ENCODE measurements around the gene FAM228B.
"Not testable (repeated sequence)": the region's sequence is repeated elsewhere in the genome, so short reads cannot be mapped to it uniquely, and the experiment has no call there.

The FAM228B gene

DNA sequence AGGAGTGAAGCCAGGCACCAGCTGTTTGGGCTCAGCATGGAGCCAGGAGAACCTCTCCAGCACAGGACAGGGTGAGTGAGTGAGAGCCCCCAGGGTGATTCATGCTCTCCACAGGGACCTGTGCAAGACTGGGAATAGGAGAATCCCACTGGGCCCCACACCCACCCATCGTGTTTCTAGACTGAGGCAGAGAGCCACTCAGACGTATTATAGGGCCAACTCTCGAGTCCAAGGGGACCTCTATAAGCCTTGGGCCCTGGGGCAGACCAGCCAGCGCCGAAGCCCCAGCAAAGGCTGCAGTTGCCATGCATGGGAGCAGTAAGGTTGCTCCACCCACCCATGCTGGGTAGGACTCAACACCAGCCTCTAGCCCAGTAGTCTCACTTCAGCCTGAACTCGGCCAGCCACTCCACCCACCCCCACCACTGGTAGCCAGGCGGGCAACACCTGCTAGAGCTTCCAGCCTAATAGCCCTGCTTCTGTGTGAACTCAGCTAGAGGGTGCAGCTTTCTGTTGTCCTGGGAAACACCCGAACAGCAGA is 19.1 kb upstream of the FAM228B start:
- no peak for DNase-seq

DNA sequence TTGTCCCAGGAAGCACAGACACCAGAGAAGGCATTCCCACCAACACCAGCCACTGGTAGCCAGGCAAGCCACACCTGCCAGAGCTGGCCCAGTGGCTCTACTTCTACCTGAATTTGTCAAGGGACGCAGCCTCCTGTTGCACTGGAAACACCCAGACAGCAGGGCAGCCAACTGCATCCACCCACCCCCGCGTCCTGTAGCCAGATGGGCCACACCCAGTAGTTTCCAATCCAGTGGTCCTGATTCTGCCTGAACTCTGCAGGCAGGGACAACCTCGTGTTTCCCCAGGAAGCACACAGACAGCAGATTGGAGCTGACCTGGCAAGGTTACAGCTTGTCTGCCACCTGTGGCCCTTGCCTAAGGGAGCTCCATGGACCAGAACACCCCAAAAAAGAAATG is 18.4 kb upstream of the FAM228B start:
- no peak for DNase-seq

DNA sequence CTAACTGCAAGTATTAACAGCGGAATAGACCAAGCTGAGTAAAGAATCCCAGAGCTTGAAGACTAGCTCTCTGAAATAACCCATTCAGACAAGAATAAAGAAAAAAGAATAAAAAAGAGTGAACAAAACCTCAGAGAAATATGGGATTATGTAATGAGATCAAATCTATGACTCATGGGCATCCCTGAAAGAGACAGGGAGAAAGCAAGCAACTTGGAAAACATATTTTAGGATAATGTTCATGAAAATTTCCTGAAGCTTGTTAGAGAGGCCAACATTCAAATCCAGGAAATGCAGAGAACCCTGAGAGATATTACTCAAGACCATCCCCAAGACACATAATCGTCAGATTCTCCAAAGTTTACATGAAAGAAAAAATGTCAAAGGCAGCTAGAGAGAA is 17.5 kb upstream of the FAM228B start:
- DNase-seq, result no peak

DNA sequence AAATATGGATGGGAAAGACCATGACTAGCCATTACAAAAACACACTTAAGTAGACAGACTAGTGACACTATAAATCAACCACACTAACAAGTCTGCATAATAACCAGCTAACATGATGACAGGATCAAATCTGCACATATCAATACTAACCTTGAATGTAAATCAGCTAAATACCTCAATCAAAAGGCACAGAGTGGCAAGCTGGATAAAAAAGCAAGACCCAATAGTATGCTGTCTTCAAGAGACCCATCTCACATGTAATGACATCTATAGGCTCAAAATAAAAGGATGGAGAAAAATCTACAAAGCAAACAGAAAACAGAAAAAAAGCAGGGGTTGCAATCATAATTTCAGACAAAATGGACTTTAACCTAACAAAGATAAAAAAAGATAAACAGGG is 16.5 kb upstream of the FAM228B start:
- DNase-seq, result no peak

DNA sequence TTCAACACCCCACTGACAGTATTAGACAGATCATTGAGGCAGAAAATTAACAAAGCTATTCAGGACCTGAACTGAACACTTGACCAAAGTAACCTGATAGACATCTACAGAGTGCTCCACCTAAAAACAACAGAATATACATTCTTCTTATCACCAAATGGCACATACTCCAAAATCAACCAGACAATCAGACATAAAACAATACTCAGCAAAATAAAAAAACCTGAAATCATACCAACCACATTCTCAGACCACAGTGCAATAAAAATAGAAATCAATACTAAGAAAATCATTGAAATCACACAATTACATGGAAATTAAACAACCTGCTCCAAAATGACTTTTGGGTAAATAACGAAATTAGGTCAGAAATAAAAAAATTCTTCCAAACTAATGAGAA is 15.9 kb upstream of the FAM228B start:
- no peak for DNase-seq

DNA sequence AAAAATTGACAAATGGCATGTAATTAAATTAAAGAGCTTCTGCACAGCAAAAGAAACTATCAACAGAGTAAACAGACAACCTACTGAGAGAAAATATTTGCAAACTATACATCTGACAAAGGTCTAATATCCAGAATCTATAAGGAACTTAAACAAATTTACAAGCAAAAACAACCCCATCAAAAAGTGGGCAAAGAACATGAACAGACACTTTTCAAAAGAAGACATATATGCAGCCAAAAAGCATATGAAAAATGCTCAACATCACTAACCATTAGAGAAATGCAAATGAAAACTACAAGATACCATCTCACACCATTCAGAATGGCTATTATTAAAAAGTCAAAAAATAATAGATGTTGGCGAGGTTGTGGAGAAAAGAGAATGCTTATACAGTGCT is 13.8 kb upstream of the FAM228B start:
- not testable (repeated sequence) for DNase-seq

DNA sequence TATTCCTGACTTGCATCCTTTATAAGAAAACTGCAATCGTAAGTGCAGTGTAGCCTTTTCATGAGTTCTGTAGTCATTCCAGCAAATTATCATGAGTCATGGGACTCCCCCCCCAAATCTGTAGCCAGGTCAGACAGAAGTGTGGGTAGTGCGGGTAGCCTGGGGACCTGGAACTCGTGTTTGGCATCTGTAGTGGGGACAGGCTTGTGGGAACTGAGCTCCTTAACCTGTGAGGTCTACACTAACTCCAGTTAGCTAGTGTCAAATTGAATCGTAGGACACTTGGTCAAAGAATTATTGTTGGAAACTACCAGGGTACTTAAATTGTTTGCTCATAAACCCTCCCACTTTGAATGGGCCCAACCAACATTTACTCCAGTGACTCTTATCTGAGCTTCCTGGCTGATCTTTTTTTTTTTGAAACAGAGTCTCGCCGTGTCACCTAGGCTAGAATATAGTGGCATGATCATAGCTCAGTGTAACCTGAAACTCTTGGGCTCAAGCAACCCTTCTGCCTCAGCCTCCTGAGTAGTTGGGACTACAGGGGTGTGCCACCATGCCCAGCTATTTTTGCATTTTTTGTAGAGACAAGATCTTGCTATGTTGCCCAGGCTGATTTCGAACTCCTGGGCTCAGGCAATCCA is 12.5 kb upstream of the FAM228B start:
- DNase-seq, result no peak

DNA sequence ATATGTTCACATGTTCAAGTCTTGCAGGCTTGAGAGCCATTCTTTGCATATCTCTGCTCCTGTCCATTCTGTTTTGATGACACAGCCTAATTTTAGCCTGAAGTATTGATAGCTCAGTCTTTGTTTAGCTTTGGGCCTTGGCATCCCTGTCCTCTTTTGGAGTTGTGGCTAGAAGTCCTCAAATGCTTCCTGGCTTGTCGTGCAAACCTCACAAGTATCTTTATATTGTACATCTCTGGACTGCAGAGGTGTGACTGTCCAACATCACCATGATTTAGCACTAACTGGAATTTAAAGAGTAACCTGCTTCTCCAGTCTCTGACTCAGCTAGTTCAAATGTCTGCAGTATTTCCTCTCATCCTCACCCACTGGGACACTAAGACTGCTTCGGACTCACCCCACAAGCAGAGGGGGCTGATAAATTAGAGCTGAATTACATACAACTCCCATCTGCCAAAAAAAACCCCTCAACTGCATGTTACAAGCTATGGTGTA is 11.8 kb upstream of the FAM228B start:
- no peak for DNase-seq

DNA sequence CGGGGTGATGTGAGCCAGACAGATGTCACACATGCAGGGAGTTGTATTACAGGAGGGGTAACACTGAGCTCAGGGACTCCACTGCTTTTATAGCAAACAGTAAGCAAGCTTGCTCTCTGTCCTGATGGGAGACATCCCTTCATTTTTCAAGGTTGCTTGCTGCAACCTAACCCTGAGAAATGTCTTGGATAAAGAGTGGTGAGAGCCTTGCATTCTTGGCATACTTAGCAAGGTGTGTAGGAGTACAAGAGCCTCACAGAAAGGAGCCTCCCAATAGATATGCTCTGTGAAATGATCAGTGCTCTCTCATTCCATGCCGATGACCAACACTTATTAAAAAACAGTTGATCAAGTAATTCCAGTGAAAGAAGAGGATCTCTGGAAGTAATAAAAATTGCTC is 8.2 kb upstream of the FAM228B start:
- DNase-seq, result no peak

- DNase-seq, result no peak
Measured at GRCh38 chr2:24117902-24118301, 5.4 kb upstream of the FAM228B start.

DNA sequence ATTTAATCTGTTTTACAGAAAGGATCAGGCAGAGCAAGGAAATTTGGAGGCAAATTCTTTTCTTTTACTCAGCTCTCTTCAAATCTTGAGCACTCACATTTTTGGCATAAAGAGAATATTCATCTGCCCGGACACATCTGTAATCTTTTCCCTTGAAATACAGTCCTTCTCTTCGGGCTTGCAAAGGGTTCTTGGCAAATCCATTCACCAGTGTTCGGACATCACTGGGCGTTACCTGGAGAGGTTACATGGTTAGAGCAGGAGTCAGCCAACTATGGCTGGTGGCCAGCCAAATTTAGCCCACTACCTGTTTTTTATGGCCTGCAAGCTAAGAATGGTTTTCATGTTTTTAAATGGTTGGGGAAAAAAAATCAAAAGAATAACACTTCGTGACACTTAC is 2.2 kb upstream of the FAM228B start:
- no peak for DNase-seq

GRCh38 chr2:24121469-24121868 is 1.8 kb upstream of the FAM228B start:
- DNase-seq, result no peak

GRCh38 chr2:24122366-24123194 is 689 bp upstream of the FAM228B start:
- no peak for DNase-seq

GRCh38 chr2:24123922-24124580 is 782 bp downstream of the FAM228B start:
- peak in 3 of 6 experiments; percentile 15 to 28 (median 27) for DNase-seq

- DNase-seq, result no peak
Measured at GRCh38 chr2:24125956-24126355, 2.7 kb downstream of the FAM228B start.

DNA sequence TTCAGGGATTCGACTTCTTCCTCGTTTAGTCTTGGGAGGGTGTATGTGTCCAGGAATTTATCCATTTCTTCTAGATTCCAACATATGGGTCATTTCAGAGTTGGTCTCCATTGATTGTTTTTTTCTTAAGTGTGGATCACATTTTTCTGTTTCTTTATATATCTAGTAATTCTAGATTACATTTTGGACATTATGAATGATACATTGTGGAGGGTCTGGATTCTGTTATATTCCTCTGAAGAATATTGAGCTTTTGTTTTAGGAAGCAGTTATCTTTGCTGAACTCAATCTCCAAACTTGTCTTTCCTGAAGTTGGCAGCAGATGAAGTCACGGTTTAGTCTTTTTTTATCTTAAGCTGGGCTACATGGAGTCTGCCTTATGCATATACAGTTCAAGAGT is 9.3 kb downstream of the FAM228B start:
- no peak for DNase-seq

GRCh38 chr2:24140305-24140704 is 17.0 kb downstream of the FAM228B start:
- not testable (repeated sequence) for DNase-seq

GRCh38 chr2:24147364-24147763 is 24.1 kb downstream of the FAM228B start:
- no peak for DNase-seq

GRCh38 chr2:24152413-24153197 is 29.3 kb downstream of the FAM228B start:
- DNase-seq, result no peak

GRCh38 chr2:24153478-24153877 is 30.2 kb downstream of the FAM228B start:
- no peak for DNase-seq

- DNase-seq, result no peak
Measured at GRCh38 chr2:24158131-24158530, 34.9 kb downstream of the FAM228B start.

DNA sequence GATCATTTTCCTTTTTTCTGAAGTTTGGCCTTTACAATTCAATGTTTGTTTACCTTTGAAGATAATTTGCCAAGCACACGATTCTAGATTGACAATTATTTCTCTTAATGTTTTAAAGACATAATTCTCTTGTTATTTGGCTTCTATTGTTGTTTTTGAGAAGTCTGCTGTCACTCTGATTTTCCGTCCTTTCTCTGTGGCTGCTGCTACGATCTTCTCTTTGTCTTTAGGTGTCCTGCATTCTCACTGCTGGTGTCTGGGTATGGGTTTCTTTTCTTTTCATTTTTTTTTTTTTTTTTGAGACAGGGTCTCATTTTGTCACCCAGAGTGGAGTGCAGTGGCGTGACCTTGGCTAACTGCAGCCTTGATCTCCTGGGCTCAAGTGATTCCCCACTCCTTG is 36.4 kb downstream of the FAM228B start:
- DNase-seq, result no peak

- no peak for DNase-seq
Measured at GRCh38 chr2:24160761-24161160, 37.5 kb downstream of the FAM228B start.
